NCI-H82 treated with DMSO at 0.1 percent for 48 hours (cell line): ENCODE results near the gene FOXL1.

Experiments
- DNase-seq: peaks from one replicate; lab custom pipeline; 2025; ENCODE audit not compliant: unreplicated experiment; lab: John Stamatoyannopoulos, UW

FOXL1 gene

GRCh38 chr16:86549076-86549892 is 29.1 kb upstream of the FOXL1 start:
- DNase-seq, result no peak

- no peak for DNase-seq
Measured at GRCh38 chr16:86549893-86550190, 28.5 kb upstream of the FOXL1 start.

- DNase-seq, result no peak
Measured at GRCh38 chr16:86550281-86550680, 28.1 kb upstream of the FOXL1 start.

GRCh38 chr16:86553356-86553755 is 25.0 kb upstream of the FOXL1 start:
- no peak for DNase-seq

- DNase-seq, result no peak
Measured at GRCh38 chr16:86554599-86554916, 23.8 kb upstream of the FOXL1 start.

GRCh38 chr16:86554917-86555703 is 23.2 kb upstream of the FOXL1 start, which contains the start of gene MTHFSD:
MTHFSD (minus strand) TSS chr16:86555235; CDS start chr16:86555184, 51 bp downstream.
- DNase-seq, result peak; percentile 46

- DNase-seq, result no peak
Measured at GRCh38 chr16:86555704-86556075, 22.7 kb upstream of the FOXL1 start.

GRCh38 chr16:86556576-86556975 is 21.8 kb upstream of the FOXL1 start:
- no peak for DNase-seq

GRCh38 chr16:86557587-86557986 is 20.8 kb upstream of the FOXL1 start:
- DNase-seq, result no peak

GRCh38 chr16:86558355-86559193 is 19.8 kb upstream of the FOXL1 start:
- DNase-seq, result no peak

- DNase-seq, result no peak
Measured at GRCh38 chr16:86559802-86560305, 18.5 kb upstream of the FOXL1 start.

- DNase-seq, result no peak
Measured at GRCh38 chr16:86562356-86562755, 16.0 kb upstream of the FOXL1 start.

- peak; percentile 33 for DNase-seq
Measured at GRCh38 chr16:86563469-86564345, 14.6 kb upstream of the FOXL1 start.

GRCh38 chr16:86565181-86565631 is 13.1 kb upstream of the FOXL1 start:
- no peak for DNase-seq

- no peak for DNase-seq
Measured at GRCh38 chr16:86565644-86566511, 12.5 kb upstream of the FOXL1 start.

GRCh38 chr16:86566601-86566965 is 11.8 kb upstream of the FOXL1 start, which contains the start of gene FOXC2:
FOXC2 (plus strand) TSS chr16:86566829; CDS start chr16:86567336, 507 bp downstream.
- DNase-seq, result no peak

GRCh38 chr16:86566966-86567700 is 11.2 kb upstream of the FOXL1 start:
- DNase-seq, result no peak

GRCh38 chr16:86567701-86568581 is 10.4 kb upstream of the FOXL1 start:
- DNase-seq, result no peak
